HepG2 (cell line): ENCODE data around the gene MGAT5. TPM values are rescaled to one million over a fixed set of nuclear protein-coding genes. Genes with fewer than 3 reads are reported as not detected.
A peak's percentile ranks its signal among the peaks of the same experiment; 100 is the strongest.

Experiments
- ARID5B ChIP-seq: IDR thresholded peaks from 2 replicates; pipeline ENCODE4 v1.4.0; 2020; ENCODE audit warnings: mild to moderate bottlenecking, missing genetic modification reagents
- CENPX ChIP-seq: sonication (generic); formaldehyde crosslinking; IDR thresholded peaks from 2 replicates; pipeline ENCODE4 v1.9.0; 2021; ENCODE audit warnings: mild to moderate bottlenecking, missing genetic modification reagents, moderate library complexity
- FOXK2 ChIP-seq: fragments of 450-650 bp; IDR thresholded peaks from 2 replicates; pipeline ENCODE4 v1.6.1; 2016
- GLI4 ChIP-seq: sonication (generic); formaldehyde crosslinking; IDR thresholded peaks from 2 replicates; pipeline ENCODE4 v1.5.1; 2020; ENCODE audit warnings: missing genetic modification reagents, mild to moderate bottlenecking, moderate library complexity, borderline replicate concordance
- HMG20A ChIP-seq: IDR thresholded peaks from 2 replicates; pipeline ENCODE4 v1.6.1; 2016; ENCODE audit warnings: borderline replicate concordance
- HMGXB4 ChIP-seq, 2 experiments: sonication (generic) in 1 of 2; formaldehyde crosslinking in 1 of 2; IDR thresholded peaks; 2 replicates each; pipeline versions ENCODE4 v1.4.0 to v1.6.1; 2018 to 2020; ENCODE audit warnings: missing genetic modification reagents in 2 of 2, borderline replicate concordance in 1 of 2, low read depth in 1 of 2, mild to moderate bottlenecking in 1 of 2, missing biosample characterization in 1 of 2
- JUND ChIP-seq: sonication (generic); formaldehyde crosslinking; IDR thresholded peaks from 2 replicates; pipeline ENCODE4 v1.8.0; 2022; ENCODE audit warnings: mild to moderate bottlenecking, missing genetic modification reagents
- LCORL ChIP-seq, 2 experiments: fragments of 450-650 bp in 1 of 2; sonication (generic) in 1 of 2; formaldehyde crosslinking in 1 of 2; IDR thresholded peaks; 2 replicates each; pipeline versions ENCODE4 v1.5.0 to v1.6.1; 2017 to 2020; ENCODE audit warnings: antibody characterized with exemption in 1 of 2, missing genetic modification reagents in 1 of 2
- MXI1 ChIP-seq: IDR thresholded peaks from 3 replicates; pipeline ENCODE4 v1.6.1; 2012; ENCODE audit warnings: low read depth, low read length, inconsistent platforms, borderline replicate concordance
- MYNN ChIP-seq: sonication (generic); formaldehyde crosslinking; IDR thresholded peaks from 2 replicates; pipeline ENCODE4 v1.4.0; 2020; ENCODE audit warnings: mild to moderate bottlenecking, low read depth, missing genetic modification reagents
- NFE2 ChIP-seq: sonication (generic); formaldehyde crosslinking; IDR thresholded peaks from 2 replicates; pipeline ENCODE4 v1.4.0; 2020; ENCODE audit warnings: missing genetic modification reagents
- NFIC ChIP-seq: IDR thresholded peaks from 2 replicates; pipeline ENCODE4 v1.6.1; 2012; ENCODE audit warnings: mild to moderate bottlenecking, low read length, inconsistent platforms
- PTBP1 ChIP-seq: fragments of 200-400 bp; formaldehyde crosslinking; IDR thresholded peaks from 2 replicates; pipeline ENCODE4 v1.6.1; 2018; ENCODE audit warnings: low read length, low read depth; ENCODE audit not compliant: poor library complexity, severe bottlenecking
- SAP130 ChIP-seq: IDR thresholded peaks from 2 replicates; pipeline ENCODE4 v1.6.1; 2016; ENCODE audit warnings: low read depth
- SMAD3 ChIP-seq: sonication (generic); formaldehyde crosslinking; IDR thresholded peaks from 2 replicates; pipeline ENCODE4 v1.4.0; 2020; ENCODE audit warnings: missing genetic modification reagents
- SOX5 ChIP-seq: IDR thresholded peaks from 2 replicates; pipeline ENCODE4 v1.6.1; 2016; ENCODE audit warnings: borderline replicate concordance
- TEAD3 ChIP-seq: optimal IDR thresholded peaks from 2 replicates; pipeline ENCODE3; 2016; ENCODE audit warnings: borderline replicate concordance
- TMF1 ChIP-seq: sonication (generic); formaldehyde crosslinking; IDR thresholded peaks from 2 replicates; pipeline ENCODE4 v1.8.1; 2022; ENCODE audit warnings: low read depth, missing genetic modification reagents
- YEATS4 ChIP-seq: sonication (generic); formaldehyde crosslinking; IDR thresholded peaks from 2 replicates; pipeline ENCODE4 v1.4.0; 2020; ENCODE audit warnings: missing genetic modification reagents, borderline replicate concordance
- ZC3H4 ChIP-seq: sonication (generic); formaldehyde crosslinking; IDR thresholded peaks from 2 replicates; pipeline ENCODE4 v1.4.0; 2020; ENCODE audit warnings: missing genetic modification reagents, borderline replicate concordance
- ZNF3 ChIP-seq: IDR thresholded peaks from 2 replicates; pipeline ENCODE4 v1.7.0; 2017; ENCODE audit warnings: inconsistent platforms
- ZNF563 ChIP-seq: sonication (generic); formaldehyde crosslinking; IDR thresholded peaks from 2 replicates; pipeline ENCODE4 v1.8.0; 2022; ENCODE audit warnings: mild to moderate bottlenecking, moderate library complexity, missing genetic modification reagents
- ZNF577 ChIP-seq: sonication (generic); formaldehyde crosslinking; IDR thresholded peaks from 2 replicates; pipeline ENCODE4 v1.4.0; 2020; ENCODE audit warnings: mild to moderate bottlenecking, low read depth, missing genetic modification reagents, borderline replicate concordance
- ZNF660 ChIP-seq: sonication (generic); formaldehyde crosslinking; IDR thresholded peaks from 2 replicates; pipeline ENCODE4 v1.5.1; 2020; ENCODE audit warnings: mild to moderate bottlenecking, low read depth, missing genetic modification reagents, borderline replicate concordance
- ZNF746 ChIP-seq: sonication (generic); formaldehyde crosslinking; IDR thresholded peaks from 2 replicates; pipeline ENCODE4 v1.8.0; 2022; ENCODE audit warnings: mild to moderate bottlenecking, missing genetic modification reagents
- ZNF784 ChIP-seq: sonication (generic); formaldehyde crosslinking; IDR thresholded peaks from 2 replicates; pipeline ENCODE4 v1.5.1; 2020; ENCODE audit warnings: missing genetic modification reagents, mild to moderate bottlenecking, borderline replicate concordance
- ZSCAN21 ChIP-seq: sonication (generic); formaldehyde crosslinking; IDR thresholded peaks from 2 replicates; pipeline ENCODE4 v1.8.0; 2022; ENCODE audit warnings: mild to moderate bottlenecking, missing genetic modification reagents, moderate library complexity, borderline replicate concordance
- polyA plus RNA-seq, 8 experiments: library from polyadenylated mRNA; depleted of rRNA in 3 of 8; stranded (reverse) in 7 of 8; unstranded in 1 of 8; fragments of >200 nt; fragmentation: Illumina TruSeq in 4 of 8; extraction: Trizol in 4 of 8; gene quantifications; 2 replicates each; pipeline versions ENCODE4 v1.2.1 to v1.2.3, GENCODE V29; 2011 to 2016; ENCODE audit warnings: low read depth in 4 of 8, missing spikeins in 1 of 8, mixed read lengths in 1 of 8; ENCODE audit not compliant: insufficient read depth in 1 of 8
- total RNA-seq, 5 experiments: library from RNA; depleted of rRNA; stranded (reverse); fragments of >200 nt; fragmentation: Illumina TruSeq; extraction: Trizol; gene quantifications; 2 replicates each; pipeline ENCODE4 v1.2.3, GENCODE V29; 2016; ENCODE audit warnings: low read depth in 1 of 5

Gene MGAT5
- total and polyA plus RNA-seq, 2 of the 13 experiments (the other 11 are each of a cell fraction or from before 2014, with no cell fraction given) = 33.1 to 60.2 TPM

GRCh38 chr2:134241911-134242310 lies 12.0 kb upstream of the MGAT5 start (continued):
- no peak for TF ChIP-seq ZNF784 (CRISPR knock-in tag)
- no peak for TF ChIP-seq TMF1 (CRISPR knock-in tag)
- no peak for TF ChIP-seq ZNF660 (CRISPR knock-in tag)
- TF ChIP-seq YEATS4 (CRISPR knock-in tag) = no peak
- TF ChIP-seq ZNF3 (CRISPR knock-in tag) = no peak
- peak; percentile 30 for TF ChIP-seq SAP130 (CRISPR knock-in tag)
- no peak for TF ChIP-seq PTBP1
- peak; percentile 61 for TF ChIP-seq NFIC
- TF ChIP-seq HMGXB4 (CRISPR knock-in tag; IDR thresholded peaks at IDR 0.05; ENCODE audit: borderline replicate concordance in 1 of 2, low read depth in 1 of 2) = no peak
- TF ChIP-seq MXI1 = no peak
- no peak for TF ChIP-seq GLI4
- no peak for TF ChIP-seq ZNF577 (CRISPR knock-in tag)
- no peak for TF ChIP-seq MYNN
- no peak for TF ChIP-seq NFE2 (CRISPR knock-in tag)
- TF ChIP-seq ZC3H4 (CRISPR knock-in tag) = no peak
- TF ChIP-seq ZNF746 (CRISPR knock-in tag) = no peak
- TF ChIP-seq ZSCAN21 = no peak
- no peak for TF ChIP-seq ZNF563 (CRISPR knock-in tag)
- no peak for TF ChIP-seq CENPX (CRISPR knock-in tag)
- TF ChIP-seq SOX5 (CRISPR knock-in tag) = peak; percentile 54; the same call in 1 of the 2 replicates
- peak; percentile 24 for TF ChIP-seq TEAD3 (CRISPR knock-in tag)
- TF ChIP-seq HMG20A (CRISPR knock-in tag) = peak; percentile 53; the same call in 1 of the 2 replicates
- peak; percentile 29; the same call in 1 of the 2 replicates for TF ChIP-seq LCORL (IDR thresholded peaks at IDR 0.05)
- TF ChIP-seq LCORL (CRISPR knock-in tag; IDR thresholded peaks at IDR 0.05) = peak; percentile 36; the same call in 1 of the 2 replicates
- TF ChIP-seq SMAD3 (CRISPR knock-in tag) = no peak
- no peak for TF ChIP-seq JUND (CRISPR knock-in tag)
- TF ChIP-seq ARID5B (CRISPR knock-in tag) = peak; percentile 73
- no peak for TF ChIP-seq FOXK2
